ENCODE results near the gene CD274. TPM values are rescaled to one million over a fixed set of nuclear protein-coding genes. Genes with fewer than 3 reads are reported as not detected.
"Not testable (repeated sequence)": the region's sequence is repeated elsewhere in the genome, so short reads cannot be mapped to it uniquely, and the experiment has no call there.

CD274 gene
- total RNA-seq, 1 donor from 2014 or later: 17.7 TPM

- no peak for DNase-seq
Observed at GRCh38 chr9:5468850-5469249, 18.5 kb downstream of the CD274 start.

GRCh38 chr9:5470122-5470521, 19.8 kb downstream of the CD274 start:
- no peak for DNase-seq

- no peak for DNase-seq
Observed at GRCh38 chr9:5470816-5471215, 20.5 kb downstream of the CD274 start.

GRCh38 chr9:5475611-5476010, 25.3 kb downstream of the CD274 start:
- not testable (repeated sequence) for DNase-seq

- no peak for DNase-seq
Observed at GRCh38 chr9:5478206-5478605, 27.9 kb downstream of the CD274 start.

GRCh38 chr9:5479994-5480694, 29.8 kb downstream of the CD274 start:
- DNase-seq: no peak

GRCh38 chr9:5480919-5481318, 30.6 kb downstream of the CD274 start:
- DNase-seq: no peak

- no peak for DNase-seq
Observed at GRCh38 chr9:5481322-5482040, 31.1 kb downstream of the CD274 start.

- DNase-seq: no peak
Observed at GRCh38 chr9:5482194-5482593, 31.9 kb downstream of the CD274 start.

- DNase-seq: no peak
Observed at GRCh38 chr9:5483306-5483705, 33.0 kb downstream of the CD274 start.

- no peak for DNase-seq
Observed at GRCh38 chr9:5485378-5486085, 35.2 kb downstream of the CD274 start.

GRCh38 chr9:5486988-5487387, 36.6 kb downstream of the CD274 start:
- no peak for DNase-seq

GRCh38 chr9:5488221-5489008, 38.1 kb downstream of the CD274 start:
- DNase-seq: peak; percentile 89

- peak; percentile 42 for DNase-seq
Observed at GRCh38 chr9:5489630-5490490, 39.5 kb downstream of the CD274 start.

GRCh38 chr9:5492965-5493678, 42.8 kb downstream of the CD274 start:
- DNase-seq: no peak

GRCh38 chr9:5493679-5494511, 43.6 kb downstream of the CD274 start:
- peak; percentile 80 for DNase-seq

- not testable (repeated sequence) for DNase-seq
Observed at GRCh38 chr9:5494765-5495164, 44.4 kb downstream of the CD274 start.

GRCh38 chr9:5499157-5499556, 48.8 kb downstream of the CD274 start:
- DNase-seq: no peak

GRCh38 chr9:5499889-5500398, 49.6 kb downstream of the CD274 start:
- DNase-seq: peak; percentile 99

Data from dermis blood vessel endothelial cell (primary cell).